T follicular helper cell (primary cell): Measurements from ENCODE around the gene SH2D3A.

ENCODE experiments used
- DNase-seq: peaks from one replicate; pipeline ENCODE4 v3.0.0-alpha.2; 2020; ENCODE audit warnings: low read depth

The SH2D3A gene

DNA sequence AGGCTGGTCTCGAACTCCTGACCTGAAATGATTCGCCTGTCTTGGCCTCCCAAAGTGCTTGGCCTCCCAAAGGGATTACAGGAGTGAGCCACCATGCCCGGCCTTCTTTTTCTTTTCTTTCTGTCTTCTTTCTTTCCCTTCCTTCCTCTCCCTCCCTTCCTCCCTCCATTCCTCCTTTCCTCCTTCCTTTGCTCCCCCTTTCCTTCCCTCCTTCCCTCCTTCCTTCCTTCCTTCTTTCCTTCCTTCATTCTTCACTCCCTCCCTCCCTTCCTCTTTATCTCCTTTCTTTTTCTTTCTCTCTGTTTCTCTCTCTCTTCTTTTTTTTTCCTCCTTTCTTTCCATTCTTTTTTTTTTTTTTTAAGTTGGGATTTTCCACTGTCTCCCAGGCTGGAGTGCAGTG, 58.9 kb downstream of the SH2D3A start:
- DNase-seq: no peak

- no peak for DNase-seq
Measured at GRCh38 chr19:6707658-6708018, 59.6 kb downstream of the SH2D3A start.

DNA sequence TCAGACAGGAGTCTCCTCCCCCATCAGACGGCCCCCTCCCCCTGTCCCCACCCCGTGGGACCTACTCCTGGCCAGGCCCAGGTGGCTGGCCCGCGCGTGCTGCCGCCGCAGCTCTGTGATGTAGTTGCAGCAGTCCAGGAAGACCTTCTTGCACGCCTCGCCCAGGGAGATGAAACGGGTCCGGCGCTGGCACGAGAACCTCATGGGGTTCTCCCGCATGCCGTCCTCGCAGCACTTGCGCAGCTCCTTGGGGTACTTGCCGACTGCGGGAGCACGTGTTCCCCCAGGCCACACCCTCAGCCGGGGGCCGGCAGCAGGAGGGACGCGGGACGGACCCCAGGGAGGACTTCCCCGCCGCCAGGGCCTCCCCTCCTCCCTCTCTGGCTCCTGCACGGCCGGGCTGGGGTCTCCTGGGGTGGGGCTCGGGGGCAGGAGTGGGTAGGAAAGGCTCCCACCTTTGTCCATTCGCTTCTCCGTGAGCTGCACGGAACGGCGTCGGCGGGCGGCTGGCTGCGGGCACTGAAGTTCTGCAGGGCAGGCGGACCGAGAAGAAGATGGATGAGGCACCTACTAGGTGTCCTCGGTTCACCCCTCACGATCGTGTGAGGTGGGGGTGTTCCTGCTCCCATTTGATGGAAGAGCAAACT, 60.1 kb downstream of the SH2D3A start:
- no peak for DNase-seq

GRCh38 chr19:6706633-6706958, 60.6 kb downstream of the SH2D3A start:
- DNase-seq: no peak

GRCh38 chr19:6705931-6706632, 61.2 kb downstream of the SH2D3A start:
- DNase-seq: no peak
